HUDEP-2 (cell line): ENCODE results near the gene FLNC.

Experiments
- DNase-seq, 76 experiments: peaks; one replicate each; lab custom pipeline; 2025; ENCODE audit not compliant: unreplicated experiment in 76 of 76; lab: John Stamatoyannopoulos, UW

FLNC gene

DNA sequence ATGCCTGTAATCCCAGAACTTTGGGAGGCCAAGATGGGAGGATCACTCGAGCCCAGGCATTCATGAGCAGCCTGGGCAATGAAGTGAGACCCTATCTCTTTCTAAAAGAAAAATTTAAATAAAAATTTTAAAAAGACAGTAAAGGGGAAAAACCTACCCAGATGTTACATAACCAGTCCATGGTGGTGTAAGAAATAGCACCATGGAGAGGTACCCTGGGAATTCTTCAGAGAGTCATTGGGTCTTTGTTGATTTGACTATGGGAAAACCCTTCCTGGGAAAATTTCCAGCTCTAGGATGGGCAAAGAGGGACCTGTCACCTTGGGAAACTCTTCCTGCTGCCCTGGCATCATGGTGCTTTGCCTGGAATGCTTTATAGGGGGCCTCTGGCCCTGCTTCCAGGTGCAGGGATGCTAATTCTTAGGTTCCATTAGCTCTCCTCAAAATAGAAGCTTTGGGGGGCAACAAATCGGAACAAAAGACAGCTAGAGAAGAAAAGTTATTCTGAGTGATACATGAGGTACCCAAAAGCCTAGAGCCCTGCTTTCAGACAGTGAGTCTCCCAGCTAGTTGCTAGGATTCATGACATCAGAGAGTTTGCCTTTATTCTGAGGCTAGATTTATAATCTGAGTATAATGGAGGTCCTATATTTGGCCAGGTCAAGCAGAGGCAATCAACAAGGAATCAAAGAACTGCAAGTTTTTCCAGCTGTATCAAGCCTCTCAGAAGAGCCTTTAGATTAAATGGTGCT is 28.4 kb upstream of the FLNC start:
- DNase-seq, result no peak

DNA sequence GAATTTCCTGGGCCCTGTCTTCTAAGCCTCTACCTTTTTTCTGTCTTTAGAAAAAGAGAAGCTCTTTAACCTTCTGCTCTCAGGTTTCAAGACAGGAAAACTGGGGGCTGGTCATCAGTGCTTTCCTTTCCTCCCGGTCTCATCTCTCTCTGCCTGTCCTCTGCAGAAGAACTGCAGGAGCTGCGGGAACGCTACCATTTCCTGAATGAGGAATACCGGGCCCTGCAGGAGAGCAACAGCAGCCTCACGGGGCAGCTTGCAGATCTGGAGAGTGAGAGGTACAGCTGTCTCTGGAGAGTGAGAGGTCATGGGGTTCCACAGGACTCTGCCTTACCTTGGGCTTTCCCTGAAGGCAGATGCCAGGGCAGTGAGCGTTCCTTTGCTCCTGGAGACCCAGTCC is 25.7 kb upstream of the FLNC start:
- DNase-seq, result no peak

- no peak for DNase-seq
These were observed 25.0 kb upstream of the FLNC start for GRCh38 chr7:128805225-128805624.

DNA sequence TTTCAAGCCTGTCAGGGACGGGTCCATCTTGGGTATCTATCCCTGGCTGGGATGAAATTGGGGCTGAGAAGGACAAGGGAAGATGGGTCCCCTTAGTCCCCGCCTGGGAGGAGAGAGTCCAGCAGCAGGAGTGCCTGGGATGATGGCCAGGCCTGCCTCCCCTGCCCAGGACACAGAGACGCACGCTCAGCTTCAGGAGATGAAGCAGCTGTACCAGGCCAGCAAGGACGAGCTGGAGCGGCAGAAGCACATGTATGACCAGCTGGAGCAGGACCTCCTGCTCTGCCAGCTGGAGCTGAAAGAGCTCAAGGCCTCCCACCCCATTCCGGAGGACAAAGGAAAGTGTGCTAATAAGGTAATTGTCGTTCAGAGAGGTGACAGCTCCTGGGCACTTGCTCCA is 23.0 kb upstream of the FLNC start:
- DNase-seq, result no peak

DNA sequence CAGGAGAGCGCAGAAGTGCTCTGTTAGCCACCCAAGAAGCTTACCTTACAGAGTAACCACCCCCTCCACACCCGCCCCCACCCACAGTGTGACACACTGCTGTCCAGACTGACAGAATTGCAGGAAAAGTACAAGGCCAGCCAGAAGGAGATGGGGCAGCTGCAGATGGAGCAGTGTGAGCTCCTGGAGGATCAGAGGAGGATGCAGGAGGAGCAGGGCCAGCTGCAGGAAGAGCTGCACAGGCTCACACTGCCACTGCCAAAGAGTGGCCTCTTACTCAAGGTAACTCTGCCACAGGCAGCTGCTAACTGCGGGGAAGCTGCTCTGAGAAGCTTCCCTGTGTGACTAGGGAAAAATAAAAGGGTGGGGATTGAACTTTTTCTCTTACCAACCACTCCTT is 20.8 kb upstream of the FLNC start:
- DNase-seq, result no peak

- no peak for DNase-seq
These were observed 19.7 kb upstream of the FLNC start for GRCh38 chr7:128810473-128810872.

GRCh38 chr7:128810997-128811396 is 19.2 kb upstream of the FLNC start:
- DNase-seq, result no peak

DNA sequence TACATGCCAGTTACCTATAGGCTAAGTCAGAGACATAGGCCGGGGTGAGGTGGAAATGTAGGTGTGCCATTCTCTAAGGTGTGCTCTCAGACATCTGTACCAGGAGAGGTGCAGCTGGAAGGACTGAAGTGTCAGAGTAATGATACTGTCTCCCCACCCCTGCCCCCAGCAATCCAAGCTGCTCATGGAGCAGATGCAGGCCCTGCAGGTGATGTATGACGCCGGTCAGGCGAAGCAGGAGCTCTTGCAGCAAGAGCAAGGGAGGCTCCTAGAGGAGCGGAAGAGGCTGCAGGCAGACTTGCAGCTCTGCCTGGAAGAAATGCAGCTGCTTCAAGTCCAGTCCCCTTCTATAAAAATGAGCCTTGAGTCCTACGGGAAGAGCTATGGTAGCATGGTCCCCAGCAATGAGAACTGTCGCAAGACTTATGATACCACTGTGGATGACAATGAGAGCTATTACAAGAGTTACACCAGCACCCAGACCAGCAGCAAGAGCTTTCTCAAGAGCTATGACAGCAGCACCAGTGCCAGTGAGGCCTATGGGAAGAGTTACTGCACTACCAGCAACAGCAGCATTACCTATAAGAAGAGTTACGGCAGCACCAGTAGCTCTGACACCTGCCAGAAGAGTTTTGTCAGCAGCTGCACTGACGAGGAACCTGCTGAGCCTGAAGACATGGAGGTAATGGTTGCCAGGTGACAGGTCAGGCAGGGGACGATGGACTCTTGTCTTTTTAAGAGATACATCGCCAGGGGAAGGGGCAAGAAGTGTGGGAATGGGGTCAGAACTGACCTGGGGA is 18.4 kb upstream of the FLNC start:
- DNase-seq, result no peak

DNA sequence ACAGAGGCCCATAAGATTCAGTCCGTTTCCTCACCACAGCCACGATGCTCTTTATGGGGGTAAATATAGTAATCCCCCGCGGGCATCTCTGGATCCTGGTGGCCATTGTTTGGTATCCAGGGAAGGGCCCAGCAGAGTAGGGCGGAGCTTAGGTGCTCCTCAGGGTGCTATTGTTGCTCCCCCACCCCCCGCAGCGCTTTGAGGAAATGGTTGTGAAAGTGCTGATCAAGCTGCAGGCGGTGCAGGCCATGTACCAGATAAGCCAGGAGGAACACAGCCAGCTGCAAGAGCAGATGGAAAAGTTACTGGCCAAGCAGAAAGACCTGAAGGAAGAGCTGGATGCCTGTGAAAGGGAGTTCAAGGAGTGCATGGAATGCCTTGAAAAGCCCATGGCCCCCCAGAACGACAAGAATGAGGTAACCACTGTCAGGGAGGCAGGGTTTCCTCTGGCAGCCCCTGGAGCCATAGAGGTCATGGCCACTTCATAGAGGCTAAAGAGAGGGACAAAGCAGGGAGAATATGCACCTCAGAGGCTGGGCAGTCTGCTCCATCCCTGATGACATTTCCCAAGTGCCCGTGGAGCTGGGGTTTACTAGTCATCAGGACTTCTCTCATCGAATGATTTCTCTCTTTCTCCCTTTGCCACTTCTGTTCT is 17.6 kb upstream of the FLNC start:
- peak in 2 of 76 experiments; percentile 5 to 7 for DNase-seq

DNA sequence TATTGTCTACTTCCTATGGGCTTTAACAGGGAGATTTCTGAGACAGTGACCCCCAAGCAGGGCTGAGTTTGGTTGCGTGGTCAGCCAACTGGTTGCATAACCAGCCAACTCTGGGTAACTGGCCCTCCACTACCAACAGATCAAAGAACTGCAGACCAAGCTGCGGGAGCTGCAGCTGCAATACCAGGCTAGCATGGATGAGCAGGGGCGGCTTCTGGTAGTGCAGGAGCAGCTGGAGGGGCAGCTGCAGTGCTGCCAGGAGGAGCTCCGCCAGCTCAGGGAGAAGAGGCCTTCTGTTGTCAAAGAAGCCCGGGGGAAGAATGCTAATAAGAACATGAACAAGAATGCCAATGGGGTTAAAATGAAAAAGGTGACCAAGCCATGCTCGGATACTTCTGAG is 15.7 kb upstream of the FLNC start:
- no peak for DNase-seq

GRCh38 chr7:128815289-128815942 is 14.8 kb upstream of the FLNC start:
- no peak for DNase-seq

- no peak for DNase-seq
These were observed 11.5 kb upstream of the FLNC start for GRCh38 chr7:128818694-128819093.

DNA sequence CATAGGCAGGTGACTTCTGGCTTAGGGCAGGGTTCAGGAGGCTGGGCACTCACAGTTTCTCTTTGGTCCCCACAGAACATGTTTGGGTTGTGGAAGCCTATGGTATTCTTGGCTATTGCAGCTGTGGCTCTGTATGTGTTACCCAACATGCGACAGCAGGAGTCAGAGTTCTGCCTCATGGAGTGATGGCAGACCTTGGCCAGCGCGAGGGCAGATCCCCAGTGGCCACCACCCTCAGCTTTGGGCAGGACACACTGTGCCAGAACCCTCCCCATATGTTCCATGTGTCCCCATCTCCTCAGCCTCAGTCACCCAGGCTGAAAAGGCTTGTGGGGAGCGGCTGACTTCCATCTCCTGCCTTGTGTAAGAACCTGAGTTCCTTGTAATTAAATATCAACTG is 8.5 kb upstream of the FLNC start:
- DNase-seq, result no peak

- no peak for DNase-seq
These were observed 3.7 kb upstream of the FLNC start for GRCh38 chr7:128826512-128826911.

- no peak for DNase-seq
These were observed 3.3 kb upstream of the FLNC start for GRCh38 chr7:128826916-128827247.

- no peak for DNase-seq
These were observed 2.8 kb upstream of the FLNC start for GRCh38 chr7:128827248-128827958.

DNA sequence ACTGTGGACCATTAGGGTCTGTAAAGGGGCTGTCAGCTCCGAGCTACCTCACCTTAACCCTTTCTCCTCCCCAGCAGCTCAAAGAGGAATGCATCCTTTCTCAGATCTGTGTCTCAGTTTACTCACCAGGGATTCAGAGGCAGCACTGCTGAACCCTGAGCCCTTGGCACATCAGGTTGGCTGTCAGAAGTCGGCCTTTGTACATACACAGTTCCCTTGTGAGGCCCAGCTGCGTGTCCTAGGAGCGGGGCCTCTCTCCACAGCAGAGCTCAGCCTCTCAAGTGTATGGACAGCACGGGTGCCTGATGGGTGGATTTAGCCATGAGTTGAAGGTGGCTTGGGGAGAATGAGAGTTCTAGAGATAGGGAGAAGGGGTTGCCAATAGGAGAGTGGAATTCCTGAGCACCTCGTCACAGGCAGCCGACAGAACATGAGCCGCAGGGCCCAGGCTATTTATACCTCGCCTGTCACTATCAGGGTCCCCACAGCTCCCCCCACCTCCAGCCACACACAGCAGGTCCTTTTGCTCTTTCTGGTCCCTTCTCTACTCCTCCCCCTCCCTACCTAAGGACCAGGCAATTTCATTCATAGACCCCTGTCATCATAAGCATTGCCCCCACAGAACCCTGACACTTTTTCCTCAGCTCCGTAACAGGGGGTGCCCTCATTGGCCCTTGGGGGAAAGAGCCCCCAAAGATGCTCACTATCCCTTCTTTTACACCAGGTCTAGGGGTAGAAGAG is 2.1 kb upstream of the FLNC start:
- DNase-seq, result no peak

DNA sequence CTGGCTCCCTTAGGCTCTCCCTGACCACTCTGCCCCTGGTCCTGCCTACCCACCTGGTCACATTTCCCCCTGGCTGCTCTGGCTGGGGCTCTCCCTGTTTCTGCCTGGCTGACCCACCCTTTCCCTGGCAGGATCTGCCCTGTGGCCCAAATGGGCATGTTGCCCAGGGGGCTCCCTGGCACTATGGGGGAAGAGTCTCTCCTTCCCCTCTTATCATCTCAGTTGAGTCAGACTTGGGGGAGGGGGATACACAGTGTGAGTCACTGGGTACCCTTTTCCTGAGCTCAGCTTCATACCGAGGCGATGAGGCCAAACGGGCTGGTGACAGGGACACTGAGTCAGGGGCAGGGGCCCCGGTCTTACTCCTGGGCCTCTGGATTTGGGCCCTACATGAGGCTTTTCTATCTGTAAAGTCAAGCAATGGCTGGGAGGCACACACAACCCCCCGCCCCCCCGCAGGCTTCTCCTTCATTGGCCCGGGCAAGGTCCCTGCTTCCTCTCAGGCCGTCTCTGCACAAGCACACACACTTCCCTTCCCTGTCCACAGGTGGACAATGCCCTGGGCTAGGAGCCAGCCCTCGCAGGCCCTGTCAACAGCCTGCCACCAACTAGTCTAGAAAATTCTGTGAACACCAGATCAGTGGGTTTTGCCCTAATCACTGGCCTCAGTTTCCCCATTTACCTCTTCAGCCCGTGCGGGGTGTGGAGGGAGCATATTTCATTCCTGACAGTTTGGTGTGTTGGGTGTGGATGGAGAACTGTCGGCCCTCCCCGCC is 627 bp upstream of the FLNC start:
- DNase-seq, result no peak
